Calu3 (cell line): ENCODE results near the gene GHRH. TPM values are rescaled to one million over a fixed set of nuclear protein-coding genes. Genes with fewer than 3 reads are reported as not detected.

Source experiments
- Bru-seq: library from RNA; stranded (reverse); fragments of 400-500 nt; gene quantifications from one replicate; lab custom pipeline; 2021; lab: Mats Ljungman, UMichigan
- BruChase-seq, 2 experiments: library from RNA; stranded (reverse); fragments of 400-500 nt; gene quantifications; one replicate each; lab custom pipeline; 2021; lab: Mats Ljungman, UMichigan
- BruUV-seq: library from RNA; stranded (reverse); fragments of 400-500 nt; replicated peaks from 2 replicates; lab custom pipeline; 2021; lab: Mats Ljungman, UMichigan
- CTCF ChIA-PET: fragments of 300-600 bp; sonication (Branson Sonifier 250); formaldehyde crosslinking; loops from one replicate; lab custom pipeline; 2022; ENCODE audit warnings: antibody characterized with exemption; lab: Charles Lee
- DNase-seq: peaks from one replicate; pipeline ENCODE4 v3.0.0; 2022
- H3K27ac Mint-ChIP-seq: one replicate; pipeline ENCODE4 v1.8.0; 2022; ENCODE audit warnings: mixed read lengths; ENCODE audit not compliant: unreplicated experiment
- H3K27me3 Mint-ChIP-seq: one replicate; pipeline ENCODE4 v1.8.0; 2022; ENCODE audit warnings: mixed read lengths; ENCODE audit not compliant: unreplicated experiment
- H3K36me3 Mint-ChIP-seq: one replicate; pipeline ENCODE4 v1.8.0; 2022; ENCODE audit warnings: mild to moderate bottlenecking, moderate library complexity, mixed read lengths; ENCODE audit not compliant: insufficient read depth, unreplicated experiment
- H3K4me1 Mint-ChIP-seq: one replicate; pipeline ENCODE4 v1.8.0; 2022; ENCODE audit warnings: mild to moderate bottlenecking, low read depth, mixed read lengths; ENCODE audit not compliant: unreplicated experiment
- H3K4me3 Mint-ChIP-seq: one replicate; pipeline ENCODE4 v1.8.0; 2022; ENCODE audit warnings: mild to moderate bottlenecking, low read depth, moderate library complexity, mixed read lengths; ENCODE audit not compliant: unreplicated experiment
- H3K9me3 Mint-ChIP-seq: one replicate; pipeline ENCODE4 v1.8.0; 2022; ENCODE audit warnings: low read depth, mixed read lengths; ENCODE audit not compliant: unreplicated experiment
- CTCF ChIP-seq: fragments of 200-600 bp; IDR thresholded peaks from one replicate; pipeline ENCODE4 v1.8.0; 2022; ENCODE audit warnings: antibody characterized with exemption; ENCODE audit not compliant: unreplicated experiment
- intact Hi-C: fragments of 100-400 bp; cut with micrococcal nuclease; formaldehyde crosslinking; loops from one replicate; pipeline ENCODE4 v1.10.0; 2022; ENCODE audit not compliant: unreplicated experiment
- long read RNA-seq: library from polyadenylated mRNA; stranded (forward); transcript quantifications from one replicate; pipeline ENCODE4 v2.0.0, GENCODE V29; 2022
- total RNA-seq: library from RNA; stranded (reverse); gene quantifications from 2 replicates; pipeline ENCODE4 v1.2.3, GENCODE V29; 2022

Gene GHRH
- total RNA-seq: not detected in 2 replicates
- Bru-seq, nascent RNA: not detected
- BruChase-seq, experiment 1, labeled RNA remaining after a 6-hour chase: not detected
- BruChase-seq, experiment 2, labeled RNA remaining after a 2-hour chase: not detected
- long read RNA-seq: 0 reads

- H3K36me3 Mint-ChIP-seq: no peaks in the 10 kb centered on the region
- H3K4me3 Mint-ChIP-seq: no peak within 1 kb of the TSS
- TF ChIP-seq CTCF: no peak
- BruUV-seq: no TSS peak
- CTCF ChIA-PET: interaction anchor here (0.8 kb wide), 1 partner anchor 15 kb away, joined by 3 read pairs; no protein-coding TSS in a partner anchor
- no peaks in the 10 kb centered on the region for H3K9me3 Mint-ChIP-seq
- H3K27ac Mint-ChIP-seq: no peak within 1 kb of the TSS
- no peak for DNase-seq
- H3K27me3 Mint-ChIP-seq: peaks cover 66% of the 10 kb centered on the region
- peaks cover 3% of the 10 kb centered on the region for H3K4me1 Mint-ChIP-seq
- intact Hi-C loops: no loop called here
These were observed at the start of gene GHRH for GRCh38 chr20:37261714-37262113. Gene GHRH, minus strand, starts transcription at chr20:37261814. Its CDS starts 4,925 bp downstream, at chr20:37256889.

GRCh38 chr20:37310951-37311350 lies 49.3 kb upstream of the GHRH start:
- no peak overlapping the region for H3K4me3 Mint-ChIP-seq

GRCh38 chr20:37309936-37310590 lies 48.4 kb upstream of the GHRH start:
- intact Hi-C loops: loop anchor here (1.0 kb wide), 1 partner anchor 26 kb away; no protein-coding TSS in a partner anchor
- no TSS peak for BruUV-seq
- no peak for DNase-seq
- Mint-ChIP-seq H3K4me1 (peaks cover 40% of the 10 kb centered on the region), H3K27ac (no peak overlapping the region), H3K4me3 (no peak overlapping the region), H3K27me3 (no peaks in the 10 kb centered on the region), H3K36me3 (peaks cover 40% of the 10 kb centered on the region), H3K9me3 (no peaks in the 10 kb centered on the region)
- CTCF ChIA-PET: no interaction called here
- TF ChIP-seq CTCF: no peak

More at GRCh38 chr20:37310951-37311350, 49.3 kb upstream of the GHRH start:
- CTCF ChIA-PET: interaction anchor here (0.7 kb wide), 1 partner anchor 31 kb away, joined by 4 read pairs; no protein-coding TSS in a partner anchor
- Mint-ChIP-seq H3K4me1 (peaks cover 40% of the 10 kb centered on the region), H3K27me3 (no peaks in the 10 kb centered on the region), H3K27ac (no peak overlapping the region), H3K36me3 (peaks cover 41% of the 10 kb centered on the region), H3K9me3 (no peaks in the 10 kb centered on the region)
- DNase-seq: no peak
- intact Hi-C loops: no loop called here
- TF ChIP-seq CTCF: no peak
- BruUV-seq: no TSS peak

GRCh38 chr20:37309290-37309689 lies 47.7 kb upstream of the GHRH start:
- TF ChIP-seq CTCF: no peak
- peak overlapping the region; percentile 67 for H3K27ac Mint-ChIP-seq
- H3K27me3 Mint-ChIP-seq: no peaks in the 10 kb centered on the region
- H3K4me3 Mint-ChIP-seq: peak overlapping the region; percentile 18
- H3K4me1 Mint-ChIP-seq: peaks cover 40% of the 10 kb centered on the region
- intact Hi-C loops: loop anchor here (1.0 kb wide), 1 partner anchor 27 kb away; no protein-coding TSS in a partner anchor
- no TSS peak for BruUV-seq
- no peak for DNase-seq
- CTCF ChIA-PET: no interaction called here
- H3K9me3 Mint-ChIP-seq: no peaks in the 10 kb centered on the region
- H3K36me3 Mint-ChIP-seq: peaks cover 40% of the 10 kb centered on the region
